SK-N-SH (cell line): Measurements from ENCODE around the gene TBL3. TPM values are rescaled to one million over a fixed set of nuclear protein-coding genes. Genes with fewer than 3 reads are reported as not detected.

Source experiments
- CTCF ChIA-PET: fragments of 300-600, 350-600 bp; formaldehyde crosslinking; extraction: SDS; loops from one replicate; lab custom pipeline; 2021; lab: Yijun Ruan, JAX
- POLR2A ChIA-PET: fragments of 350-600 bp; sonication (Branson Sonifier 250); formaldehyde crosslinking; extraction: SDS; loops from one replicate; lab custom pipeline; 2020; ENCODE audit warnings: antibody characterized with exemption, inconsistent platforms; lab: Yijun Ruan, JAX
- DNase-seq: peaks from one replicate; pipeline ENCODE4 v3.0.0; 2012
- H2AFZ ChIP-seq: fragments of 200-600 bp; sonication (generic); 2 replicates; pipeline ENCODE4 v1.8.1; 2016; ENCODE audit warnings: antibody characterized with exemption, mild to moderate bottlenecking, low read depth
- H3F3A ChIP-seq: fragments of 200-600 bp; sonication (generic); replicated peaks from 2 replicates; pipeline ENCODE3; 2016; ENCODE audit warnings: antibody characterized with exemption, mild to moderate bottlenecking; ENCODE audit not compliant: insufficient read depth
- H3K27ac ChIP-seq, 2 experiments: fragments of 200-500 bp in 1 of 2; fragments of 200-600 bp in 1 of 2; sonication (Bioruptor generic) in 1 of 2; sonication (generic), shearing (Covaris generic) in 1 of 2; 2 replicates each; pipeline versions ENCODE4 v1.5.1 to v1.6.1; 2014 to 2016; ENCODE audit warnings: low read depth in 2 of 2, inconsistent platforms in 1 of 2, low read length in 1 of 2, mild to moderate bottlenecking in 1 of 2, mixed read lengths in 1 of 2
- H3K27me3 ChIP-seq: fragments of 200-600 bp; sonication (generic), shearing (Covaris generic); 2 replicates; pipeline ENCODE4 v1.6.1; 2016; ENCODE audit warnings: mixed run types; ENCODE audit not compliant: insufficient read depth
- H3K36me3 ChIP-seq, 2 experiments: fragments of 200-500 bp in 1 of 2; fragments of 200-600 bp in 1 of 2; sonication (Bioruptor generic) in 1 of 2; sonication (generic) in 1 of 2; replicated peaks in 1 of 2; 2 replicates each; pipeline versions ENCODE3 to v1.5.1; 2014 to 2016; ENCODE audit warnings: low read length in 1 of 2, mild to moderate bottlenecking in 1 of 2; ENCODE audit not compliant: insufficient read depth in 2 of 2, control insufficient read depth in 1 of 2
- H3K4me1 ChIP-seq, 2 experiments: fragments of 200-500 bp in 1 of 2; fragments of 200-600 bp in 1 of 2; sonication (Bioruptor generic) in 1 of 2; sonication (generic), shearing (Covaris generic) in 1 of 2; 2 replicates each; pipeline versions ENCODE4 v1.5.1 to v1.6.1; 2014 to 2016; ENCODE audit warnings: low read depth in 1 of 2, low read length in 1 of 2, mixed run types in 1 of 2; ENCODE audit not compliant: insufficient read depth in 2 of 2, control insufficient read depth in 1 of 2
- H3K4me2 ChIP-seq: fragments of 200-600 bp; sonication (generic), shearing (Covaris generic); 2 replicates; pipeline ENCODE4 v1.6.1; 2017; ENCODE audit warnings: mixed run types
- H3K4me3 ChIP-seq, 2 experiments: fragments of 200-500 bp in 1 of 2; fragments of 200-600 bp in 1 of 2; sonication (Bioruptor generic) in 1 of 2; sonication (generic), shearing (Covaris generic) in 1 of 2; 2 replicates each; pipeline versions ENCODE4 v1.5.1 to v1.8.1; 2014 to 2016; ENCODE audit warnings: low read depth in 2 of 2, inconsistent platforms in 1 of 2, low read length in 1 of 2, mild to moderate bottlenecking in 1 of 2, mixed read lengths in 1 of 2, moderate library complexity in 1 of 2
- H3K79me2 ChIP-seq: fragments of 200-600 bp; sonication (generic); 2 replicates; pipeline ENCODE4 v1.8.1; 2017; ENCODE audit warnings: mild to moderate bottlenecking; ENCODE audit not compliant: insufficient read depth
- H3K9ac ChIP-seq: fragments of 200-600 bp; sonication (generic); 2 replicates; pipeline ENCODE4 v1.6.1; 2017; ENCODE audit warnings: mixed run types
- H3K9me2 ChIP-seq: fragments of 200-600 bp; sonication (generic); 2 replicates; pipeline ENCODE4 v1.6.1; 2017; ENCODE audit warnings: mixed run types
- H3K9me3 ChIP-seq: fragments of 200-600 bp; sonication (generic); 2 replicates; pipeline ENCODE4 v1.6.1; 2017; ENCODE audit warnings: mixed run types, mild to moderate bottlenecking, moderate library complexity
- H4K20me1 ChIP-seq: fragments of 200-600 bp; sonication (generic); 2 replicates; pipeline ENCODE4 v1.6.1; 2017; ENCODE audit warnings: mild to moderate bottlenecking, mixed run types; ENCODE audit not compliant: insufficient read depth
- EP300 ChIP-seq, 2 experiments: IDR thresholded peaks; 2 replicates each; pipeline versions ENCODE4 v1.4.0 to v1.6.1; 2012; ENCODE audit warnings: borderline replicate concordance in 1 of 2, low read depth in 1 of 2, low read length in 1 of 2
- EZH2phosphoT487 ChIP-seq: fragments of 200-600 bp; sonication (generic); IDR thresholded peaks from 2 replicates; pipeline ENCODE4 v1.6.1; 2017; ENCODE audit warnings: low read depth, mixed run types, mild to moderate bottlenecking, antibody characterized with exemption, moderate library complexity, borderline replicate concordance
- FOXJ3 ChIP-seq: sonication (generic); formaldehyde crosslinking; IDR thresholded peaks from 2 replicates; pipeline ENCODE4 v1.5.1; 2020; ENCODE audit warnings: mild to moderate bottlenecking, missing genetic modification reagents
- GATA2 ChIP-seq: sonication (generic); formaldehyde crosslinking; IDR thresholded peaks from 2 replicates; pipeline ENCODE4 v1.5.0; 2020; ENCODE audit warnings: mild to moderate bottlenecking, missing genetic modification reagents
- IRF3 ChIP-seq: fragments of 150-350 bp; IDR thresholded peaks from 2 replicates; pipeline ENCODE4 v1.6.1; 2016; ENCODE audit warnings: mild to moderate bottlenecking, low read depth, low read length
- MAX ChIP-seq: IDR thresholded peaks from 2 replicates; pipeline ENCODE4 v1.4.0; 2012; ENCODE audit warnings: low read depth
- MEF2A ChIP-seq: IDR thresholded peaks from 2 replicates; pipeline ENCODE4 v1.4.0; 2012; ENCODE audit warnings: low read depth, borderline replicate concordance
- MXI1 ChIP-seq: IDR thresholded peaks from 2 replicates; pipeline ENCODE4 v1.6.1; 2012; ENCODE audit warnings: mild to moderate bottlenecking, low read depth, low read length, improper control_type of control experiment
- POLR2AphosphoS5 ChIP-seq: IDR thresholded peaks from 2 replicates; pipeline ENCODE4 v1.6.1; 2012; ENCODE audit warnings: low read depth, low read length
- REST ChIP-seq: IDR thresholded peaks from 2 replicates; pipeline ENCODE4 v1.6.1; 2012; ENCODE audit warnings: mild to moderate bottlenecking, low read depth, low read length, moderate library complexity
- RFX5 ChIP-seq: IDR thresholded peaks from 2 replicates; pipeline ENCODE4 v1.6.1; 2012; ENCODE audit warnings: mild to moderate bottlenecking, improper control_type of control experiment, low read length
- SIN3A ChIP-seq: IDR thresholded peaks from 2 replicates; pipeline ENCODE4 v1.6.1; 2012; ENCODE audit warnings: low read depth, mild to moderate bottlenecking, low read length, moderate library complexity, borderline replicate concordance
- SMC3 ChIP-seq: IDR thresholded peaks from 2 replicates; pipeline ENCODE4 v1.6.1; 2012; ENCODE audit warnings: low read depth, low read length, improper control_type of control experiment
- TCF12 ChIP-seq: IDR thresholded peaks from 2 replicates; pipeline ENCODE4 v1.4.0; 2012
- TEAD4 ChIP-seq: IDR thresholded peaks from 2 replicates; pipeline ENCODE4 v1.4.0; 2012; ENCODE audit warnings: mild to moderate bottlenecking, borderline replicate concordance; ENCODE audit not compliant: insufficient read depth
- WGBS: methylation state at CpG from one replicate; pipeline ENCODE4 v1.1.6; 2017; ENCODE audit warnings: low lambda C conversion rate; 5-methylcytosine and 5-hydroxymethylcytosine counted together
- polyA plus RNA-seq, 3 experiments: library from polyadenylated mRNA; depleted of rRNA; stranded (reverse); fragments of >200 nt; gene quantifications; 2 replicates each; pipeline ENCODE4 v1.2.3, GENCODE V29; 2012

Gene TBL3
- polyA plus RNA-seq, 1 of the 3 experiments (the other 2 are of a cell fraction): 37.1 TPM

- no peaks in the 10 kb centered on the region for H3K27me3 ChIP-seq
- H3K9me3 ChIP-seq: no peaks in the 10 kb centered on the region
- no peak for TF ChIP-seq FOXJ3 (CRISPR knock-in tag)
- no peak for TF ChIP-seq IRF3
- no peak for TF ChIP-seq SMC3
- no peak for TF ChIP-seq SIN3A
- TF ChIP-seq MXI1: no peak
- TF ChIP-seq TCF12: no peak
- no peak for TF ChIP-seq EZH2phosphoT487
- no peak for TF ChIP-seq POLR2AphosphoS5
- no peak for TF ChIP-seq MAX
- no peak for TF ChIP-seq EP300 (IDR thresholded peaks at IDR 0.05; ENCODE audit: borderline replicate concordance in 1 of 2, low read depth in 1 of 2, low read length in 1 of 2)
- no peak for TF ChIP-seq TEAD4
- TF ChIP-seq REST: no peak
- TF ChIP-seq RFX5: no peak
- no peak for TF ChIP-seq GATA2 (CRISPR knock-in tag)
- TF ChIP-seq MEF2A: no peak
Observed at GRCh38 chr16:1980030-1980769, 8.3 kb downstream of the TBL3 start.

More at GRCh38 chr16:1980030-1980769, 8.3 kb downstream of the TBL3 start:
- Histone ChIP-seq H3K9ac (no peak overlapping the region), H3K4me3 (no peak overlapping the region), H3F3A (peaks cover 15% of the 10 kb centered on the region), H3K79me2 (peaks cover 8% of the 10 kb centered on the region; the same call in 1 of the 2 replicates), H3K27ac (no peak overlapping the region), H3K4me1 (peaks cover 6 to 15% of the 10 kb centered on the region in 2 experiments; a peak in 2 of 4 replicates), H2AFZ (no peak overlapping the region), H3K36me3 (peaks cover 7 to 36% of the 10 kb centered on the region in 2 experiments), H3K9me2 (no peaks in the 10 kb centered on the region), H4K20me1 (no peaks in the 10 kb centered on the region), H3K4me2 (no peak overlapping the region)
- DNase-seq: no peak
- ChIA-PET POLR2A (interaction anchor here (2.2 kb wide), 1 partner anchor 16 kb away, joined by 12 read pairs; the partner anchor contains the start of gene RPS2), CTCF (interaction anchor here (3.3 kb wide), 1 partner anchor 24 kb away, joined by 19 read pairs; no protein-coding TSS in a partner anchor)
- WGBS: 80% methylated on average over 40 of the region's 53 CpGs
